HG03066 (cell line): ENCODE data around the gene COL25A1.
"Not testable (repeated sequence)": the region's sequence is repeated elsewhere in the genome, so short reads cannot be mapped to it uniquely, and the experiment has no call there.

Source experiments
- ATAC-seq: cut with Tn5 transposase; IDR thresholded peaks from one replicate; pipeline ENCODE4 v1.9.1; 2021; ENCODE audit warnings: low read depth; ENCODE audit not compliant: unreplicated experiment

COL25A1 gene

DNA sequence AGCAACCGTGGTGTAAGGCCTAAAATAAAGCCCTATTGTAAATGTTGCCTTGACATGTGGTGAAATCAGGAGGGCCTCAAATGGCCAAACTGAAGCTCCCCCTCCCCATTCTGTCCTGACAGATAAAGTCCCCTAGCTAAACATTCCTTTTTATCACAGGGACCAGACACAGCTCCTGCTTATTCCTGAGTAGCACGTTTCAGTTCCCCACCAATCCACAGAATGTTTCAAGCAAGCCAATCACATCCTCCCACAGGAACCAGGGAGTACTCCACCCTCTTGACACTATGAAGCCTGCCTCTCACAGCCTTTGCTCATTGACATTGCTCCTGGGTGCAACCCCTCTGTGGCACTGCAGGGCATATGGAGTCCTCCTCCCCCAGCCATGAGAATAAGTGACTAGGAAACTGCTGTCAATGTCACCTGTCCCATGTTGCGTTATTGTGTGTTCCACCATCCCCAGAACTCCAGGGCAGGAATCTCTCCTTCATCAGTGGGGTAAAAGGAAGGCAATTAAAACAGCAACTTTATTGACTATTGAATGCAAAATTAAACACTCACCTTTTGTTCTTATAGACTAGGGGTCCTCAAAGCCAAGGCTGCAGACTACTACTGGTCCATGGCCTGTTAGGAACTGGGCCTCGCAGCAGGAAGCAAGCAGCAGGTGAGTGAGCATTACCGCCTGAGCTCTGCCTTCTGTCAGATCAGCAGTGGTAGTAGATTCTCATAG is 128.1 kb downstream of the COL25A1 start:
- ATAC-seq = no peak

DNA sequence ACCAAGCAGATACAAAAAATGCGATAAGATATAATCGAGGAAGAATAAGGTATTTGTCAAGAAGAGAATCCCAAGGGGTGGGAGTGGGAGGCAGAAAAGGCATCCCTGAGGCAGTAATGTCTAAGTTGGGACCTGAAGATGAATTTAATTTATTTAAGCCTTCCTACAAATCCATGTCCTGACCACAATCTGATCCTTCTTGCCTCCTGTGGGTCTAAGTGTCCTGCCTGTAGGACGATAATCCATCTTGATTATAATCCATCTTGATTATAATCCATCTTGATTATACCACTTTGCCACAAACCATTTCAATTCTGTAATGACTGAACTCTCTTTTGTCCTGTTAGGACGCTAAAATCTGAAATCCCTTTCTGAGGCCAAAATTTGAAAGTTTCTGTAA is 130.2 kb downstream of the COL25A1 start:
- no peak for ATAC-seq

DNA sequence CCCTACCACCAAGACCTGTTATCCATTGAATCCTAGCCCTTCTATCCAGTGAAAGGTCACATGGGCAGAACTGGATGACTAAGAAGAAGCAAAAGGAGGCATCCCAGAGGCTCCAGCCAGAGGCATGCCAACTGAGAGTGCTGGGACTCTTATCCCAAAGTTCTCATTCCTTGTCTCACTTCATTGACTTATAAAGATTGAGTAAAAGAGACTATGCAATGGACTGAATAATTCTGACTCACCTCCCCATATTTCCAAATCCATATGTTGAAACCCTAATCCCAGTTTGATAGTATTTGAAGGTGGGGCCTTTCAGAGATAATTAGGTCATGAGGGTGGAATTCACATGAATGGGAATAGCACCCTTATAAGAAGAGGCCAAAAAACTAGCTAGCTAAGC is 131.4 kb downstream of the COL25A1 start:
- ATAC-seq = no peak

DNA sequence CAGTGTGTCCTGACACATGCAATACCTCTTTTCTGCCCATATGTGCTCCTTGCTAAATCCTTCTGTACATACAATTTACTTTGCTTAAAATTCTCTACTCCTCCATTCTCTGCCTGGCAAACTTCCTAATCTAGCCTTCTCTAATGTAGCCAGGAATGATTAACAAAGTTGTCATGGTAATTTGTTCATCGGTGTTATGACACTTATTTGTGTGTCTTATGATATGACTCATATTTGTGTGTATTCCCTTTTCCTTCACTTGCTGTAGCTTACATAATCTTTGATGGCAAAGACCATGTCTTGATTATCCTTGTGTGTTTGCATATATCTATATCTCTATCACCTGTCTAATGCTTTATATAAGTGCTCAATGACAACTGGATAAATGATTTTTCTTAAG is 133.3 kb downstream of the COL25A1 start:
- ATAC-seq = no peak

DNA sequence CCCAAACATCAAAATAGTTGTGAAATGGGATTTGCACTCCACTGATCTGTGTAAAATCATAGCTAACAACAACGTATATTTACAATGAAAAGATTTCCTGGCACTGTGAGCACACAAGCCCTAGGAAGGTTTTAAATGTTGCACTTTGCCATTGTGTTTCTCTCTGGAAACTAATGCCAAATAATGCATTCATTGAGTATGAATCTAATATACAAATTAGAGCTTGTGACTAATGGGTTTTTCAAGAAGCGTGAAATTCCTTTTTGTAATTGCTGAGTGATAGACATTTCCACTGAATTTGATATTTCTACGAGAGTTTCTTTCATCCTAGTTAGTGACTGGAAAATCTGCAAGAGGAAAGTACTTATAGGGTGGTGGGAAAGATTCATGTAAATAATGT is 135.9 kb downstream of the COL25A1 start:
- ATAC-seq = no peak

DNA sequence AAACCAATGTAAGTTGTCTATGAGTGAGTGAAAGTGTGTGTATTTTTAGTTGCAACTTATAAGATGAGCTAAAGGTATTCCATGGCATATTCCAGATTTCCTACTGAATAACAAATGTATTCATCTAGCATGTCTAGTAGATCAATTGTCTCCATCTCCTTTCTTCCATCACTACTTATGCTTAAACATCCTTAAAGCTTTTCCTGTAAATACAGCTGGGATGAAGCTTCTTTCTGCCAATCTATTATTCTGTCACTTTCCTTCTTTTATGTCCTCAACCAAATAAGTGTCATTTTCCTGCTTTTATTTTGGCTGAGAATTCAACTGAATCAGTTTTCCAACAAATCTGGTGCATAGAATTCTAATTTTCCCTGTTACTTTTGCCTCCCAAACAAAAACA is 136.3 kb downstream of the COL25A1 start:
- no peak for ATAC-seq

DNA sequence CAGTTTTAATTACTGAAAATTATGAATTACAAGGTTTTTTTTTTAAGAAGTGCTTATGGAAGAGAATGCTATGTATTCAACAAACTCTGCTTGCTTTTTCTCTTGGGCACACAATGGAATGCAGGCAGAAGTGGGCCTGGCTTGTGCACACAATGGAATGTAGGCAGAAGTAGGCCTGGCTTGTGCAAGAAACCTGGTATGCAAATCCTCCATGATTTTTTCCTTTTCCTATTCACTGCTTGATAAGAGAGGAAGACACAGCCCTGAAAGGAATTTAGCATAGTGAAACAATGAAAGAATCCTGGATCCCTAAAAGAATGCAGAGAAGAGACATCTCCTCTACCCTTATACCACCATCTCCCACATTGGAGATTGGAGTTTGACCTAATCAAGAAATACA is 138.4 kb downstream of the COL25A1 start:
- ATAC-seq = no peak

DNA sequence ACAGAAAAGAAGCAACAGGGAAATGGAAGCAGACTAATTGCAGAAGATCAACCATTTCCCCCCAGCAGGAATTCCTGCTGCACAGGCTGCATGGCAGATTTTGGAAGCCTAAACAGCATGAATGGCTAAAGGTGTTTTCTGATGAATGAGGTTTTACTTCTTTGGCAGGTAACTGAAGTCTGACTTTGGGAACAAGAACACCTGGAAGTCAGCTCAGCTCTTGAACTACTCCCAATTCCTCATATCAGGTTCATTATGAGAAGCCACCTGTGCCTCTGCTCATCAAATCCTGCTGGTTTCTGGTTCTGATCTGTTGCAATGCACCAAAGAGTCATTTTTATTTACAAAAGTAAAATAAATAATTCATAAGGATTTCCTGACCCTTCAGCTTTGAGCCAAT is 139.0 kb downstream of the COL25A1 start:
- no peak for ATAC-seq

DNA sequence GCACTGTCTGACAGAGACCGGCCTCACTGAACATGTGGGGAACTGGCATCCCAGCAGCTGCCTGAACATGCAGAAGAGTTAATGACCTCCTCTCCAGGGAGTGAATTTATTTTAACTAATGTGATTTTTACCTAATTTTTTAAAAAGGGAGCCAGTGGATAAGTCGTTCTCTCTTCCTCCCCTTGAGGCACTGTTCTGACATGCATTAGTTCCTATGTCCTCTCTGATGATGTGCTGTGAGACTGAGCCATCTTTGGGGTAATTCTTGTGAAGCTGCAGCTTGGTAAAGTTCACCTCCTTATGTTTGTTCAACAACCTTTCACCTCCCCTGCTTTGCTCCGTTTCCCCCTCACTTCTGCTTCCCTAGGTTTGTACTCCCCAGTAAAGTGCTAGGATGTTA is 139.7 kb downstream of the COL25A1 start:
- ATAC-seq = no peak

DNA sequence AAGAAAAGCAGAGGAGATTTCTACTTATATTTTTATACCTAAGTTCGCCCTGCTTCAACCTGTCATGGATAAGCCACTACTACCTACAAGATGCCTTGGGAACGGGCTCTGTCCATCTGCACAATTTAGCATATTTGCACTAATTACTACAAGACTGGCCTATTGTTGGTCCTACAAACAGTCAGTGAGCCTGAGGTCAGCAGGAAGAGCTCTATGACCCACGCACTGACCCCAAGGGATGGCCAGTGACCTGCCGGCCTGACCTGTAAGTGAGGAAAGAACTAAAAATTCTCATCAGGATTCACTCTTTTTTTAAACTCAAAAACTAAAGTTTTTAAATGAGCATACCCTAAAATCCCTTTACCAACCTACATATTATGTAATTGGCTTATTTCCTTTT is 142.0 kb downstream of the COL25A1 start:
- no peak for ATAC-seq

DNA sequence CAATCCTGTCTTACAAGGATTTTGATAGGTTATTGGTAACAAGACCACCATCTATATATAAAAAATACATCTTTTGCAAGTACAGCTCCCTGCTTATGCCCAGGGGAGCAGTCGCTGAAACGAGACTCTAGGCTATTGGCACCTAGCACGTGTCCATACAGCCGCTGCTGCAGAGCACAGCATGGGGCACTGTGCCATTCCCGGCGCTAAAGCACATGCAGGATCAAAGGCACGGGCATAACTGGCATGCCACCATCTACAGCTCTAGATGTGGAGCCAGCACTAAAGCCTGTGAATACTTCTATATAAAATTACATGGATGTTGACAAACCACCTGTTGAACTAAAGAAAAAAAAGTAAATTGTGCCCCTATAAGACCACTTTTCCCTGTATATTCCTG is 144.8 kb downstream of the COL25A1 start:
- no peak for ATAC-seq

DNA sequence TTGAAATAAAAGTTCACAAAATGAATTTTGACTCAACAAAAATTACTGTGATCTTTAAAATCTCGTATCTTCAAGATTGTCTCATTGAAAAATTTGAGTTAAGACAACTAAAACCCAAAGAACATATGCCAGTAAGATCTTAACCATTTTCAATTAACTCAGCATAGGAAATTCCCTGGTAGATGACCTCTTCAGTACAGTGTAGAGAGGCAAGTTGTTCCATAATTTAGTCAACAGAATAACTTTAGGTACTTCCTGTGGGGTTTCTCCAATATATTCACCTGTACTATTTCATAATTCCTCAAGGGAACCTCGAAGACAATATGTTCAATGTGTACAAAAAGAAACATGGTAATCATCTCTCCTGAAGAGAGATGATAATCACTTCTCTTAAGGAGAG is 145.3 kb downstream of the COL25A1 start:
- no peak for ATAC-seq

DNA sequence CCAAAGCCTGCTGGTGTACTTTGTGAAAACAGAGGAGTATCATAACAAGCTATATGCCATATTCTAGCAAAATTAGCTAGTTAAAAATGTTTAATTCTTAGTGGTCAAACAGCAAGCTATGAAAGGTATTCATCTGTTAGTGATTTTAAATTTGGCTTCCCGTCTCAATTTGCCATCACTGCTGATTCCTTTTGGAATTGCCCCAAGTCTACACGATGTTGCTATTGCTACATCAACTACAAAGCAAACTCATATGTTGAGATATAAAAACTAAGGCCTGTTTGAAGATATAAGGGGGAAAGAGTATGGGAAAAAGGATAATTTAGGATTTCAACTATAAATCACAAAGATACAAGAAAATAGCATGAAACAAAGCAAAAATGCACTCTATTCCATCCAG is 146.1 kb downstream of the COL25A1 start:
- no peak for ATAC-seq

DNA sequence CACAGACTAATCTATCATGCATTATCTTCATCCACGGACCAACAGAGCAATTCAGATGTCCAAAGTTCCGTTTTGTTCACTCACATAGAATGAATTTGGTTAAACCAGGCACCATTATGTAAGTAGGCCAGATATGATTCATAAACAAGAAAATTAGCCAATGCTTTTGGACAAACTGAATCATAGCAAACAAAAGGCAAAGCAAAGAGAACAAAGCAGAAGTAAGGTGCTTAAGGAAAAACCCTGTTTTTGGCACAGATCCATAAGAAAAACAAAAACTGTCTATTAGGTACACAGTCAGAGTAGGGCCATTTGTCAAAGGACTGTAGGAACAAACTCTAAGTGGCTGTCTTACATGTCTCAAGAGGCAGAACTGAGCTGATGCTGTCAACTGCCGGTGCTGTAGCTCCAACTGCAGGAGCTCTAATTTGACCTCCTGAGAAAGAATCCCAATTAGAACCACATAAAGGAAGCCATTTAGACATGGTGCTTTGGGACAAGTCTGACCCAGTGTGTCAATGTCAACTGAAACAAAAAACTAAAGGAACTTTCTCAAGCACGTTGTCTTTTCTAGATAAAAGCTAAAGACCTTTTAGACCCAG is 146.7 kb downstream of the COL25A1 start:
- no peak for ATAC-seq

DNA sequence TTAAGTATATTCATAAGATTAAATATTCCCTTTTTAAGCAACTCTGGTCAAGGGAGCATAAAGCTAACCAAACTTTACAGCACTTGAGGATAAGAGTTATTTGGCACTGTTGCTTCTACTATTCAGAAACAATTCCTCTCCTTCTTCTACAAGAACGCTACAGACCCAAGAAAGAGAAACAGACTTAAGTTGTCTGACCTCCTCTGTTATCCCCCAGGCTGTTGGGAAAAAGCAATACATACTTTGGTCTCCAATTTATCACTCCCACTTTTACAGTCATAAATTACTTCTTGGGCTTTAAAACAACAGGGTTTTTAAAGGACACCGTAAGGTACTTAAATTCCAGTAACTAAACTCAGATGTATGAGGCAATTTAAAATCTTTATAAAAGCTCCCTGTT is 147.4 kb downstream of the COL25A1 start:
- no peak for ATAC-seq

DNA sequence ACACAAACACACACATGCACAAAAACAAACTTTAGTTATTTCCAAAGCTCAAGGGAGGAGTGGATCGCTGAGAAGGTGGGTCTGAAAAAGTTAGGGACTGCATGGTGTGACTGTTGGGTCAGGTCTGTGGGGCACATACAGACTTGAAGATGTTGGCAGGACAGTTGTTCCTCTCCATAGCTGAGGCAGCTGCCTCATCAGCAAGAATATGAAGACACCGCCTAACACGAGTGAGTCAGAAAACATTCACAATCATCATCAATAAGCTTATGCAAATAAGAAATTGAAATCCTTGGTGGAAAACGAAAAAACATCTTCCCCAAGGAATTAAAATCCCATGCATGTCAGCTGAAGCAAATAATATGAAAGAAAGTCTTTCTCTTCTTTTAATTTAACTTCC is 148.0 kb downstream of the COL25A1 start:
- no peak for ATAC-seq

DNA sequence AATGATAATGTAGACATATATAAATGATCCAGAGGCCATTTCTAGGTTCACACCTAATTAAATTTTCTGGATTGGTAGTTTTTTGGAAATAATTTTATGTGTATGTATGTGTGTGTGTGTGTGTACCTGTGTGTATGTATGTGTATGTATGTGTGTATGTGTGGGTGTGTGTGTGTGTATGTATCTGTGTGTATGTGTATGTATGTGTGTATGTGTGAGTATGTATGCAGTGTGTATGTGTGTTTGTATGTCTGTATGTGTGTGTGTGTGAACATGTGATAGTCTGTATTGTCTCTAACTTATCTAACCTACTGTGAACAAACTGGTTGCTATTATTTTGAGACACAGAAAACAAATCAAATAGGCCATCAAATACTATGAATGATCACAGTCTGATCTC is 152.6 kb downstream of the COL25A1 start:
- no peak for ATAC-seq

DNA sequence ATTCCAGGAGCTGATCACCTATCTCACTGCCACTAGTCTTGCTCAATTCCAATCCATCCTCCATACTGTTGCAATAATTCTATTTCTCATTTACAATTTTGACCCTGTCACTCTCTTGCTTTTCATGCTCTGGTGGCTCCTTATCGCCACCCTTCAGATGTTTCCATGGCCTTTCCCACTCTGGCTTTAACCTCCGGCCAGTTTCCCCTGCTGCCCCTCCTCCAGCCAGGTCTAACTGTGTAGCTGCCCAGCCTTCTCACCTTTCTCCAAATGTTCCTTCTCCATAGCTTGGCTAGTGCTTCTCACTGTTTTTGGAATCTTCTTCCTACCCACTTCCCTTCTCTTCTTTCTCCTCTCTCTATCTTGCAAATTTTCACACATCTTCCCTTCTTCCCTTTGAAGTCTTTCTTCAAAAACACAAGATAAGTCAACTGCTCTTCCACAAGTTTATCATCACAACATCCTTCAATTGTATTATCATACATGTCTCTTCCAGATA is 153.8 kb downstream of the COL25A1 start:
- no peak for ATAC-seq

DNA sequence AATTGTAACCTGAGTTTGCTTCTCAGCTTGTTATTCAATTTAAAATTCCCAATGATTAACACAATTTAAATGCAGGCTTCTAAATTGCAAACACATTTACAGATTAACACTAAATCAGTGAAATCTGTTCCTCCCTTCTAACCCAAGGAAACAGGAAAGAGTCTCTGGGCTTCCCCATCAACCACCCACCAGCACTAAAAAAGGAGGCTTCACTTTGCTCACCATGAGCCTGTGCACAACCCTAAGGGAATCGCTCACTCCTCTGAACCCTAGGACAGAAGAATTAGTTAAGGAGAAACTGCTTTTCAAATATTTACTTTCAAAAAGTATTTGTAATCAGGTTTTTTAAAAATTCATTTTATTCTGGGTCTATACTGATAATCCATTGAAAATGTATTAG is 155.3 kb downstream of the COL25A1 start:
- no peak for ATAC-seq

DNA sequence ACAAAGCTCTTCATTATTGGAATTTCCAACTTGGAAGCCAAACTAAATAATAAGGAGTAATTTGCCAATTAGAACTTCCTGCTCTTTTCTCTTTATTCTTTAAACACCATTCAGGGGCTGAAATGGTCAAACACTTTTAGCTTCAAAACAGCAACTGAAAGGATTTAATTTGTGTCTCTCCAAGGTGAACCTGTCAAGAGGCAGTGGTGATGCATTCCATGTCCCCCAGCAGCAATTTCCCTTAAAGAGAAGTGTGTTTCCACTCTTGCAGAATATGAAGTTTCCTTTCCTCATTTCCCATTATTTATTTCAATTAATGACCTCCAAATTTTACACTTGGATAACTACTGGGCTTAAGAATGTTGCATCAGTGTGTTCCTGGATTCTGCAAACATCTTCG is 156.0 kb downstream of the COL25A1 start:
- no peak for ATAC-seq

DNA sequence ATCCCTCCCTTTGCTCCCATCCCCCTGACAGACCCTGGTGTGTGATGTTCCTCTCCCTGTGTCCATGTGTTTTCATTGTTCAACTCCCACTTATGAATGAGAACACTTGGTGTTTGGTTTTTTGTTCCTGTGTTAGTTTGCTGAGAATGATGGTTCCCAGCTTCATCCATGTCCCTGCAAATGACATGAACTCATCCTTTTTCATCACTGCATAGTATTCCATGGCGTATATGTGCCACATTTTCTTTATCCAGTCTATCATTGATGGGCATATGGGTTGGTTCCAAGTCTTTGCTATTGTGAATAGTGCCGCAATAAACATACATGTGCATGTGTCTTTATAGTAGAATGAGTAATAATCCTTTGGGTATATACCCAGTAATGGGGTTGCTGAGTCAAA is 164.3 kb downstream of the COL25A1 start:
- ATAC-seq = not testable (repeated sequence)

DNA sequence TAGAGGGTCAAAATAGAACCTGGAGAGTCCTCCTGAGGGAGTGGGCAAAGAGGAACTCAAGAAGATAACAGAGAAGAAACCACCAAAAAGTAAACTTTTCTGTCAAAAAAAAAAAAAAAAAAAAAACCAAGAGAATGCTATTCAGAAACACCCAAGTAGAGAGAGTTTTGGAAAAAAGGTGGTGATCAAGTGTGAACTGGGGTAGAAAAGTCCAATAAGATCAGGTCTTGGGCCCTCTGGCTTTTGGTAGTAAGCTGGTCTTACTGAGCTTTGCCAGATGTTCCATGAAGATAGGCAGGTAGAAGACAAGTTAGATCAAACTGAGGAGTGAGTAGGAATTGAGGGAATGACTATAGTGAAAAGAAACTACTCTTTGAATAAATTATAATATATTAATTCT is 167.5 kb downstream of the COL25A1 start:
- ATAC-seq = no peak
